ENCODE measurements around the gene GGNBP2.

GRCh38 chr17:36576793-36577192, 32.1 kb downstream of the GGNBP2 start:
- TF ChIP-seq, protein P1, sequence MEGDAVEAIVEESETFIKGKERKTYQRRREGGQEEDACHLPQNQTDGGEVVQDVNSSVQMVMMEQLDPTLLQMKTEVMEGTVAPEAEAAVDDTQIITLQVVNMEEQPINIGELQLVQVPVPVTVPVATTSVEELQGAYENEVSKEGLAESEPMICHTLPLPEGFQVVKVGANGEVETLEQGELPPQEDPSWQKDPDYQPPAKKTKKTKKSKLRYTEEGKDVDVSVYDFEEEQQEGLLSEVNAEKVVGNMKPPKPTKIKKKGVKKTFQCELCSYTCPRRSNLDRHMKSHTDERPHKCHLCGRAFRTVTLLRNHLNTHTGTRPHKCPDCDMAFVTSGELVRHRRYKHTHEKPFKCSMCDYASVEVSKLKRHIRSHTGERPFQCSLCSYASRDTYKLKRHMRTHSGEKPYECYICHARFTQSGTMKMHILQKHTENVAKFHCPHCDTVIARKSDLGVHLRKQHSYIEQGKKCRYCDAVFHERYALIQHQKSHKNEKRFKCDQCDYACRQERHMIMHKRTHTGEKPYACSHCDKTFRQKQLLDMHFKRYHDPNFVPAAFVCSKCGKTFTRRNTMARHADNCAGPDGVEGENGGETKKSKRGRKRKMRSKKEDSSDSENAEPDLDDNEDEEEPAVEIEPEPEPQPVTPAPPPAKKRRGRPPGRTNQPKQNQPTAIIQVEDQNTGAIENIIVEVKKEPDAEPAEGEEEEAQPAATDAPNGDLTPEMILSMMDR (IDR thresholded peaks at IDR 0.05) = no peak
- no peak for TF ChIP-seq POLR2A (IDR thresholded peaks at IDR 0.05)

Data from uterus (tissue), 2 donors.